A549 (cell line): ENCODE data around the gene MAP3K2. TPM values are rescaled to one million over a fixed set of nuclear protein-coding genes. Genes with fewer than 3 reads are reported as not detected.
A peak's percentile ranks its signal among the peaks of the same experiment; 100 is the strongest.

ENCODE experiments used
- ATAC-seq, 2 experiments: fragments of 200-7000 bp in 1 of 2; fragments of >200 bp in 1 of 2; cut with Nextera tagmentation in 1 of 2; cut with Tn5 transposase in 1 of 2; 3 replicates each; pipeline versions ENCODE4 v1.8.0 to v1.9.1; 2018 to 2020; ENCODE audit warnings: mild to moderate bottlenecking in 1 of 2, moderate library complexity in 1 of 2
- CTCF ChIA-PET: fragments of 300-600 bp; sonication (Branson Sonifier 250); formaldehyde crosslinking; extraction: SDS; loops from one replicate; lab custom pipeline; 2021; ENCODE audit warnings: antibody characterized with exemption, inconsistent platforms; lab: Yijun Ruan, JAX
- POLR2A ChIA-PET: fragments of 350-600 bp; formaldehyde crosslinking; extraction: SDS; loops from one replicate; lab custom pipeline; 2021; ENCODE audit warnings: antibody characterized with exemption, inconsistent platforms; lab: Yijun Ruan, JAX
- DNase-seq, 2 experiments: peaks; one replicate each; pipeline versions ENCODE4 v3.0.0 to v3.0.0-alpha.2; 2011 to 2016; ENCODE audit warnings: low read depth in 1 of 2, low spot score in 1 of 2
- FAIRE-seq: peaks from 2 replicates; lab custom pipeline; 2011; peaks lifted over from hg19 to GRCh38; lab: Jason Lieb, UNC
- H3K27ac ChIP-seq, 2 experiments: fragments of >200 bp; sonication (Bioruptor Twin); formaldehyde crosslinking; 3 replicates each; pipeline ENCODE4 v1.5.1; 2016 to 2017
- H3K4me1 ChIP-seq: fragments of >200 bp; sonication (Bioruptor Twin); formaldehyde crosslinking; 3 replicates; pipeline ENCODE4 v1.6.1; 2016
- H3K4me2 ChIP-seq: fragments of >200 bp; sonication (Bioruptor Twin); formaldehyde crosslinking; 3 replicates; pipeline ENCODE4 v1.6.1; 2016
- H3K4me3 ChIP-seq: fragments of >200 bp; sonication (Bioruptor Twin); formaldehyde crosslinking; 3 replicates; pipeline ENCODE4 v1.5.1; 2016
- H3K9me3 ChIP-seq: fragments of >200 bp; sonication (Bioruptor Twin); formaldehyde crosslinking; 3 replicates; pipeline ENCODE4 v1.6.1; 2016
- BHLHE40 ChIP-seq: IDR thresholded peaks from 2 replicates; pipeline ENCODE4 v1.6.1; 2012; ENCODE audit warnings: low read depth, low read length, inconsistent platforms
- CEBPB ChIP-seq, 2 experiments: fragments of >200 bp in 1 of 2; sonication (Bioruptor Twin) in 1 of 2; formaldehyde crosslinking in 1 of 2; IDR thresholded peaks; 2 replicates each; pipeline ENCODE4 v1.6.1; 2012 to 2016
- CHD2 ChIP-seq: fragments of 150-350 bp; IDR thresholded peaks from 2 replicates; pipeline ENCODE4 v1.6.1; 2014; ENCODE audit warnings: low read length; ENCODE audit not compliant: partially characterized antibody
- EHF ChIP-seq: fragments of 250-450 bp; sonication (Bioruptor Pico); IDR thresholded peaks from 2 replicates; pipeline ENCODE4 v1.5.0; 2020; ENCODE audit warnings: mild to moderate bottlenecking
- EHMT2 ChIP-seq: fragments of 200-600 bp; sonication (generic); IDR thresholded peaks from 2 replicates; pipeline ENCODE4 v1.6.1; 2016; ENCODE audit warnings: antibody characterized with exemption, low read depth, mild to moderate bottlenecking, moderate library complexity
- EP300 ChIP-seq, 2 experiments: fragments of >200 bp; sonication (Bioruptor Twin); formaldehyde crosslinking; IDR thresholded peaks; 2 replicates in 1 of 2; 3 replicates in 1 of 2; pipeline ENCODE4 v1.6.1; 2016 to 2017
- ESRRA ChIP-seq: fragments of 150-350 bp; IDR thresholded peaks from 2 replicates; pipeline ENCODE4 v1.6.1; 2014; ENCODE audit warnings: mild to moderate bottlenecking, low read length, borderline replicate concordance
- FOSL2 ChIP-seq, 2 experiments: fragments of 450-650 bp in 1 of 2; fragments of >200 bp in 1 of 2; sonication (Bioruptor Twin) in 1 of 2; formaldehyde crosslinking; IDR thresholded peaks; 2 replicates each; pipeline versions ENCODE4 v1.5.0 to v1.6.1; 2016 to 2020; ENCODE audit warnings: mild to moderate bottlenecking in 1 of 2, moderate library complexity in 1 of 2
- HDAC2 ChIP-seq: fragments of 200-600 bp; sonication (generic); IDR thresholded peaks from 2 replicates; pipeline ENCODE4 v1.6.1; 2016
- HOXB13 ChIP-seq: fragments of 250-450 bp; sonication (Bioruptor Pico); IDR thresholded peaks from 2 replicates; pipeline ENCODE4 v1.5.0; 2020; ENCODE audit warnings: low read depth, mild to moderate bottlenecking, moderate library complexity
- JUNB ChIP-seq: fragments of >200 bp; sonication (Bioruptor Twin); formaldehyde crosslinking; IDR thresholded peaks from 2 replicates; pipeline ENCODE4 v1.6.1; 2016
- KDM5A ChIP-seq: fragments of 200-600 bp; sonication (generic); IDR thresholded peaks from 2 replicates; pipeline ENCODE4 v1.6.1; 2016; ENCODE audit warnings: antibody characterized with exemption, mild to moderate bottlenecking
- MAFK ChIP-seq: fragments of 450-650 bp; IDR thresholded peaks from 2 replicates; pipeline ENCODE4 v1.6.1; 2014; ENCODE audit not compliant: partially characterized antibody
- MAZ ChIP-seq: fragments of 150-350 bp; IDR thresholded peaks from 2 replicates; pipeline ENCODE4 v1.6.1; 2014; ENCODE audit warnings: antibody characterized with exemption, low read depth, low read length, borderline replicate concordance
- RFX5 ChIP-seq: fragments of 450-650 bp; IDR thresholded peaks from 2 replicates; pipeline ENCODE4 v1.7.1; 2014; ENCODE audit warnings: antibody characterized with exemption, mild to moderate bottlenecking, moderate library complexity
- SREBF2 ChIP-seq: fragments of 450-650 bp; IDR thresholded peaks from 2 replicates; pipeline ENCODE4 v1.6.1; 2014; ENCODE audit warnings: mild to moderate bottlenecking, moderate library complexity
- ZC3H11A ChIP-seq: fragments of 450-650 bp; IDR thresholded peaks from 2 replicates; pipeline ENCODE4 v1.6.1; 2014; ENCODE audit warnings: antibody characterized with exemption, mild to moderate bottlenecking
- ZFP36 ChIP-seq: fragments of 450-650 bp; IDR thresholded peaks from 2 replicates; pipeline ENCODE4 v1.6.1; 2014; ENCODE audit warnings: borderline replicate concordance; ENCODE audit not compliant: partially characterized antibody
- WGBS: methylation state at CpG from one replicate; pipeline ENCODE4 v1.1.6; 2017; ENCODE audit errors: missing lambda C conversion rate; 5-methylcytosine and 5-hydroxymethylcytosine counted together
- polyA plus RNA-seq, 4 experiments: library from polyadenylated mRNA; depleted of rRNA in 3 of 4; stranded (reverse); fragments of >200 nt; fragmentation: RNase III in 1 of 4; extraction: RNeasy Plus Mini Kit Qiagen cat#74134 plus additional on column Dnase treatment in 1 of 4; gene quantifications; 2 replicates in 3 of 4; 3 replicates in 1 of 4; pipeline ENCODE4 v1.2.3, GENCODE V29; 2011 to 2017
- TF ChIP-seq, protein P1 (sequence below): fragments of 450-650 bp; IDR thresholded peaks from 2 replicates; pipeline ENCODE4 v1.6.1; 2014; ENCODE audit warnings: antibody characterized with exemption
- TF ChIP-seq, protein P2 (sequence below): fragments of >200 bp; sonication (Bioruptor Twin); formaldehyde crosslinking; IDR thresholded peaks from 2 replicates; pipeline ENCODE4 v1.6.1; 2016
- TF ChIP-seq, protein P3 (sequence below): fragments of 250-450 bp; sonication (Bioruptor Pico); IDR thresholded peaks from 2 replicates; pipeline ENCODE4 v1.5.0; 2020; ENCODE audit warnings: low read depth, mild to moderate bottlenecking, moderate library complexity

MAP3K2 gene
- polyA plus RNA-seq, 2 of the 4 experiments (the other 2 are of a cell fraction), result 12.3 to 29.7 TPM

GRCh38 chr2:127382831-127383230 lies 4.9 kb downstream of the MAP3K2 start:
- no peak overlapping the region for H3K4me2 ChIP-seq
- POLR2A ChIA-PET, result no interaction called here
- TF ChIP-seq EHMT2 (no peak), EHF (CRISPR knock-in tag) (no peak), CHD2 (no peak), HOXB13 (no peak), ZFP36 (no peak), FOSL2 (IDR thresholded peaks at IDR 0.05) (no peak), FOSL2 (CRISPR knock-in tag; IDR thresholded peaks at IDR 0.05) (no peak)
- TF ChIP-seq, all 56 proteins: peak for 0
- no peak overlapping the region for H3K4me3 ChIP-seq
- FAIRE-seq (no peak), ATAC-seq (no peak), DNase-seq (no peak)
- peaks cover 46% of the 10 kb centered on the region for H3K4me1 ChIP-seq
- CTCF ChIA-PET, result no interaction called here
- no peak overlapping the region for H3K27ac ChIP-seq
- 90% methylated on average over 3 of the region's 3 CpGs for WGBS
- H3K9me3 ChIP-seq, result no peaks in the 10 kb centered on the region

GRCh38 chr2:127381762-127382161 lies 6.0 kb downstream of the MAP3K2 start:
- ATAC-seq, result no peak
- H3K4me1 ChIP-seq, result peaks cover 49% of the 10 kb centered on the region
- POLR2A ChIA-PET, result no interaction called here
- H3K9me3 ChIP-seq, result no peaks in the 10 kb centered on the region
- H3K27ac ChIP-seq, result no peak overlapping the region
- TF ChIP-seq EP300 (IDR thresholded peaks at IDR 0.05) (no peak), JUNB (no peak), FOSL2 (IDR thresholded peaks at IDR 0.05) (no peak), FOSL2 (CRISPR knock-in tag; IDR thresholded peaks at IDR 0.05) (0 out of 2 replicates have a peak, but pooled peaks have one; percentile 14), ZFP36 (no peak), MAFK (no peak), ZC3H11A (no peak), HDAC2 (no peak), RFX5 (no peak)
- TF ChIP-seq, protein P1, sequence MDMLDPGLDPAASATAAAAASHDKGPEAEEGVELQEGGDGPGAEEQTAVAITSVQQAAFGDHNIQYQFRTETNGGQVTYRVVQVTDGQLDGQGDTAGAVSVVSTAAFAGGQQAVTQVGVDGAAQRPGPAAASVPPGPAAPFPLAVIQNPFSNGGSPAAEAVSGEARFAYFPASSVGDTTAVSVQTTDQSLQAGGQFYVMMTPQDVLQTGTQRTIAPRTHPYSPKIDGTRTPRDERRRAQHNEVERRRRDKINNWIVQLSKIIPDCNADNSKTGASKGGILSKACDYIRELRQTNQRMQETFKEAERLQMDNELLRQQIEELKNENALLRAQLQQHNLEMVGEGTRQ, result no peak
- TF ChIP-seq, all 56 proteins: peak for 1
- CTCF ChIA-PET, result interaction anchor here (1.0 kb wide), 1 partner anchor 13 kb away, joined by 5 read pairs; no protein-coding TSS in a partner anchor
- WGBS, result 50% methylated on average over 5 of the region's 5 CpGs
- FAIRE-seq (no peak), DNase-seq (no peak)
- Histone ChIP-seq H3K4me2 (peak overlapping the region; percentile 29), H3K4me3 (no peak overlapping the region)

GRCh38 chr2:127379712-127380355 lies 7.9 kb downstream of the MAP3K2 start:
- ChIA-PET POLR2A (no interaction called here), CTCF (interaction anchor here (2.4 to 2.7 kb wide), 2 partner anchors 35 to 99 kb away, joined by 7 to 10 read pairs; no protein-coding TSS in a partner anchor)
- no peak overlapping the region for H3K27ac ChIP-seq
- H3K4me3 ChIP-seq, result no peak overlapping the region
- DNase-seq (no peak), ATAC-seq (no peak), FAIRE-seq (no peak)
- no peaks in the 10 kb centered on the region for H3K9me3 ChIP-seq
- 83% methylated on average over 4 of the region's 4 CpGs for WGBS
- TF ChIP-seq EHF (CRISPR knock-in tag) (no peak), ESRRA (no peak), BHLHE40 (no peak), SREBF2 (no peak), ZC3H11A (no peak), MAZ (no peak), CEBPB (IDR thresholded peaks at IDR 0.05) (no peak), KDM5A (no peak)
- TF ChIP-seq, protein P2, sequence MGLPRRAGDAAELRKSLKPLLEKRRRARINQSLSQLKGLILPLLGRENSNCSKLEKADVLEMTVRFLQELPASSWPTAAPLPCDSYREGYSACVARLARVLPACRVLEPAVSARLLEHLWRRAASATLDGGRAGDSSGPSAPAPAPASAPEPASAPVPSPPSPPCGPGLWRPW, result no peak
- TF ChIP-seq, protein P3, sequence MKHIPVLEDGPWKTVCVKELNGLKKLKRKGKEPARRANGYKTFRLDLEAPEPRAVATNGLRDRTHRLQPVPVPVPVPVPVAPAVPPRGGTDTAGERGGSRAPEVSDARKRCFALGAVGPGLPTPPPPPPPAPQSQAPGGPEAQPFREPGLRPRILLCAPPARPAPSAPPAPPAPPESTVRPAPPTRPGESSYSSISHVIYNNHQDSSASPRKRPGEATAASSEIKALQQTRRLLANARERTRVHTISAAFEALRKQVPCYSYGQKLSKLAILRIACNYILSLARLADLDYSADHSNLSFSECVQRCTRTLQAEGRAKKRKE (CRISPR knock-in tag), result no peak
- no peak overlapping the region for H3K4me2 ChIP-seq
- peaks cover 41% of the 10 kb centered on the region for H3K4me1 ChIP-seq
